NOMO-1 treated with dmso at 0.1 percent for 144 hours (cell line): Measurements from ENCODE around the gene CSNK1G1.
"Not testable (repeated sequence)": the region's sequence is repeated elsewhere in the genome, so short reads cannot be mapped to it uniquely, and the experiment has no call there.

ENCODE experiments used
- DNase-seq: peaks from one replicate; lab custom pipeline; 2025; ENCODE audit not compliant: unreplicated experiment; lab: John Stamatoyannopoulos, UW

The CSNK1G1 gene

DNA sequence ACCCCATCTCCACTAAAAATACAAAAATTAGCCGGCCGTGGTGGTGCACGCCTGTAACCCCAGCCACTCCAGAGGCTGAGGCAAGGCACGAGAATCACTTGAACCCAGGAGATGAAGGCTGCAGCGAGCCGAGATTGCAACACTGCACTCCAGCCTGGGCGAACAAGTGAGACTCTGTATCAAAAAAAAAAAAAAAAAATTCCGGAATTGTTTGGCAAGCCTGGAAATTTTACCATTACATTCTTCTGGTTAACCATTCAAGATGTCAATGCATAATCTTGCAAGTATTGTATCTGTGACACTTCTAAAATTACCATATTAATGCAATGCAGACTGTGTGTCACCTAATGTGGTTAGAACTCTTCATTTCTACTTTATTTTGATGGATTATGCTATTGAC is 67.0 kb downstream of the CSNK1G1 start:
- no peak for DNase-seq

GRCh38 chr15:64288577-64288976 is 67.4 kb downstream of the CSNK1G1 start:
- no peak for DNase-seq

- no peak for DNase-seq
Measured at GRCh38 chr15:64287953-64288352, 68.0 kb downstream of the CSNK1G1 start.

- DNase-seq = no peak
Measured at GRCh38 chr15:64286473-64286872, 69.5 kb downstream of the CSNK1G1 start.

- no peak for DNase-seq
Measured at GRCh38 chr15:64285871-64286270, 70.1 kb downstream of the CSNK1G1 start.

- no peak for DNase-seq
Measured at GRCh38 chr15:64285150-64285549, 70.8 kb downstream of the CSNK1G1 start.

DNA sequence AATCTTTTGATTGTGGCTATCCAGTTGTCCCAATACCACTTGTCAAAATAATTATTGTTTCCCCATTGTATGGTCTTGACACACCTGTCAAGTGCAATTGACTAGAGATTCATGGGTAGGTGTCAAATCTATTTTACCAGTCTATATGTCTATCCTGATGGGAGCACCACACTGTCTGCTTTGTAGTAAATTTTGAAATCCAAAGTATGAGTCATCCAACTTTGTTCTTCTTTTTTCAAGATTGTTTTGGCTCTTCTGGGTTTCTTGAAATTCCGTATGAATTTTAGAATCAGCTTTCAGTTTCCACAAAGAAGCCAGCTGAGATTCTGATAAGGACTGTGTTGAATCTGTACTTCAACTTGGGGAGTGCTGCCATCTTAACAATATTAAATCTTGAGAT is 71.9 kb downstream of the CSNK1G1 start:
- DNase-seq = peak; percentile 58

DNA sequence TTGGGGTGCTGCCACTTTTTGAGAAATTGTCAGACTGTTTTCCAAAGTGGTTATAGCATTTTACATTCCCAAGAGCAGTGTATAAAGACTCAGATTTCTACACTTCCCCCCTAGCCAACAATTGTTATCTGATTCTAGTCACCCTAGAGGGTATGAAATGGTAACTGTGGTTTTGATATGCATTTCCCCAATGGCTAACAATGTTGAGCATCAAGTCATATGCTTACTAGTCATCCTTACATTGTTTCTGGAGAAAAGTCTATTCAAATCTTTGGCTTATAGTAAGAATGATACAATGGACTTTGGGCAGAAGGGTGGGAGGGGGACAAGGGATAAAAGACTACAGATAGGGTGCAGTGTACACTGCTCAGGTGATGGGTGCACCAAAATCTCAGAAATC is 73.3 kb downstream of the CSNK1G1 start:
- no peak for DNase-seq

GRCh38 chr15:64279131-64279530 is 76.8 kb downstream of the CSNK1G1 start:
- no peak for DNase-seq

- no peak for DNase-seq
Measured at GRCh38 chr15:64275934-64276333, 80.0 kb downstream of the CSNK1G1 start.

DNA sequence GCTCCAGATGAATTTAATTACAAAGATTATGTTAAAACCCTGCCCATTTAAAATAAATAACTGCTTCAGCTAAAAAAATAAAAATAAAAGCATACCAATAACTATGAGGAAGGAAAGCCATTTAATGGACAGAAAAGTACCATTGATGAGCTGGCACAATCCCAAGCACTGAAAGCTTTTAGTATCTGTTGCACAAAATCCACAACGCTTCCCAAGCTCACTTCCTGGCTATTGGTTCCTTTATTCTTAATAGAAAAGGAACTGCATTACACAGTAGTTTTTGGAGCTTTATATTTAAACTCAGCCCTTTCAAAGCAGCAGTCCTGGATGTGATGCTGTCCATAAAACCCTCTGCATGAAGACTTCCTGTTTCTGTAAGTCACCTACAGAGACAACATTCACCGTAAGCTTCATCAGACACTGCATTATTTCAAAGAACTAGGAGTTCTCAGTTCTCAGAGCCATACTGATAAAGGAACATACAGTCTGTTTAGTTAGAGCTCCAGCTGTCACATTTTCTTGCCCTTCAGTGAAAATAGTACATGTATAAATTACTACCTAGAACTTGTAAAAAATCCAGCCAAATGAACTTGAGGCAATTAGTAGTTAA is 81.5 kb downstream of the CSNK1G1 start:
- DNase-seq = no peak

GRCh38 chr15:64267331-64267973 is 88.5 kb downstream of the CSNK1G1 start:
- DNase-seq = no peak

- not testable (repeated sequence) for DNase-seq
Measured at GRCh38 chr15:64265188-64265587, 90.8 kb downstream of the CSNK1G1 start.

- DNase-seq = no peak
Measured at GRCh38 chr15:64264502-64264901, 91.5 kb downstream of the CSNK1G1 start.

- DNase-seq = no peak
Measured at GRCh38 chr15:64263567-64263966, 92.4 kb downstream of the CSNK1G1 start.

GRCh38 chr15:64256051-64256450 is 99.9 kb downstream of the CSNK1G1 start:
- no peak for DNase-seq

GRCh38 chr15:64251658-64252057 is 104.3 kb downstream of the CSNK1G1 start:
- DNase-seq = no peak

DNA sequence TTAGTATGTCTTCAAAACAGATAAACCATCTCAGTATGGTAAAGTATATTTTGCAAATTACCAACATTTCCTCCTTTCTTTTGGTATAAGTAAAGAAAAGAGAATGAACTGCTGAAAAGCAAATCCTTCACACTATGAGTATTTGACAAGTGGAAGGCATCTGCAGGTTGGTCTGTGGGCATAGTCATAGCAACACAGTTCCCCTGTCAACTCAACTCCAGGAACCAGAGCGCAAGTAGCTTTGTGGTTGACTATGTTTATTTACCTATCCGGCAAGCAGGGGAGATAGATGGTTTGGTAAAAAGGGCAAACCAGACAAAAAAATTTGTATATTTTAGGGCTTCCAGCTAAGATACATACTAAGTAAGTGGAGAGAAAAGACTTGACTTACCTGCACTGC is 104.9 kb downstream of the CSNK1G1 start:
- DNase-seq = no peak

DNA sequence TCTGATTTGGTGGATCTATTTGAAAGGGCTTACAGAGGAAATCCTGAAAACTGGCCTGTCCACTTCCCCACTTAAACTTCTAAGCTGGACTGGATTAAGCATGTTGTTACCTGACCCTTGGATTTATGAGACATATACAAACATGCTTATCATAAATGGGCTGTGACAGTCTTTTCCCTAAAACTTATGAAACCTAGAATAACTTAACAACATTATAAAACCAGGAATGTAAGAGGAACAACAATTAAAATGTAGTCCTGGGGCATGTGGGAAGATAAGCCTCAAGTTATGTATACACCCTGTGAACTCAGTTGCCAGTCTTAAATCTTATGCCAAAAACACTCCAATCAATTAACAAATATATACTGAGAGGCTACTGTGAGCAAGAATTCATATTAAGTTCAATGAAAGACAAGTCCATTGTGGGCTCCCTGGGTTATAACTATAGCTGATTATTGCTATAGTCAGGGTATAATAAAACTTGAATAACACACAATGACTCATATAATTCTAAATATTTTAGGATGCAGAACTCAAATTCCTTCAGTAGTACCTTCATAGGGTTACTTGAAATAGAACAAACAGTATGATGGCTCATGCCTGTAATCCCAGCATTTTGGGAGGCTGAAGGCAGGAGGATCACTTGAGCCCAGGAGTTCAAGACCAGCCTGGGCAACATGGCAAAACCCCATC is 105.9 kb downstream of the CSNK1G1 start:
- no peak for DNase-seq

- no peak for DNase-seq
Measured at GRCh38 chr15:64249406-64249805, 106.6 kb downstream of the CSNK1G1 start.

DNA sequence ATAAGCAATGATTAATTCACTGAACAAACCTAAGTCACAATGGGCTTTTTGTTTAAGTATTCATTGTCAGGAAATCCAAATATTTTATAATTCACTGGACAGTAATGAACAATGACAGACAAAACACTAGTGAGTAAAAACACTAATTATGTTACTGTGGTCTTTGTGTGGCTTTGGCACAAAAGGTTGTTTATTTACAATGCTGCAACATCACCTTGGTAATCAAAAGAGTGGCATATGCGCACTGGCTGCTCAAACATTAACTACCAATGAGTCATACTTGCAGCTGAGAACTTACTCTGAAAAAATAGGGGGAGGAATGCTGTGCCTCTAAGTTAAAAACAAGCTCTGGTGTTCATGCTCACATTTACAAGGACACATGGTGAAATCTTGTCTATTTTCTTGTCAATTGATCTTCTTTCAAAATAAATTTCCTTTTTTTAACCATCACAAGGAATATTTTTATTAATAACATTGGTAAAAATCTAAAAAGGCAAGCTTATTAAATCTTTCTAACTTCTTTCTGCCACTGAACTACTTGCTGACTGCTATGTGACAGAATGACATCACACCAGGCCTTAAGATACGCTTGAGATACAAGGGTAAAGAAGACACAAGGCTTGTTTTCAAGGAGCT is 107.9 kb downstream of the CSNK1G1 start:
- no peak for DNase-seq

GRCh38 chr15:64247535-64247905 is 108.5 kb downstream of the CSNK1G1 start:
- no peak for DNase-seq
